Uterus (tissue), 4 donors: ENCODE results near the gene DNAJC27. TPM values are rescaled to one million over a fixed set of nuclear protein-coding genes. Genes with fewer than 3 reads are reported as not detected.

ENCODE experiments used
- DNase-seq, 2 donors: peaks; one replicate each; pipeline ENCODE4 v3.0.0-alpha.2; 2019 to 2020
- H3K27ac ChIP-seq, 2 donors: fragments of 200-600 bp; sonication (generic); 1 replicate in 1 of 2; 2 replicates in 1 of 2; pipeline ENCODE4 v1.5.1; 2016 to 2018
- H3K27me3 ChIP-seq, 2 donors: fragments of 200-600 bp; sonication (generic); one replicate each; pipeline ENCODE4 v1.5.1; 2018 to 2019; ENCODE audit warnings: control low read depth in 1 of 2
- H3K36me3 ChIP-seq, 2 donors: fragments of 200-600 bp; sonication (generic); one replicate each; pipeline ENCODE4 v1.5.1; 2019; ENCODE audit warnings: control low read depth in 1 of 2
- H3K4me1 ChIP-seq, 2 donors: fragments of 200-600 bp; sonication (generic); one replicate each; pipeline ENCODE4 v1.5.1; 2018 to 2019; ENCODE audit warnings: control low read depth in 1 of 2
- H3K4me3 ChIP-seq, 2 donors: fragments of 200-600 bp; sonication (generic); 1 replicate in 1 of 2; 2 replicates in 1 of 2; pipeline ENCODE4 v1.5.1; 2018 to 2019; ENCODE audit warnings: mild to moderate bottlenecking in 1 of 2
- H3K9me3 ChIP-seq, 2 donors: fragments of 200-600 bp; sonication (generic); one replicate each; pipeline ENCODE4 v1.5.1; 2019; ENCODE audit warnings: control low read depth in 1 of 2
- CTCF ChIP-seq, 4 experiments: fragments of 200-600 bp in 2 of 4; fragments of 450-650 bp in 2 of 4; sonication (generic) in 2 of 4; IDR thresholded peaks; one replicate each; pipeline ENCODE4 v1.5.1; 2016 to 2019; ENCODE audit warnings: antibody characterized with exemption in 4 of 4, mild to moderate bottlenecking in 2 of 4, moderate library complexity in 1 of 4
- POLR2A ChIP-seq, 2 donors: fragments of 450-650 bp; IDR thresholded peaks; one replicate each; pipeline ENCODE4 v1.6.1; 2016; ENCODE audit warnings: antibody characterized with exemption in 2 of 2, mild to moderate bottlenecking in 1 of 2, moderate library complexity in 1 of 2
- intact Hi-C: fragments of 100-400 bp; cut with DNase I; formaldehyde crosslinking; loops from one replicate; pipeline ENCODE4 v1.15.1; 2023; ENCODE audit warnings: low total_unique reads
- total RNA-seq, 4 donors: library from RNA; depleted of rRNA in 3 of 4; stranded (reverse); fragments of >200 nt in 3 of 4; gene quantifications; one replicate each; pipeline versions ENCODE4 v1.1.0 to v1.2.4, GENCODE V29; 2014 to 2023
- donor health status: DM: yes; HTN: yes; CAD: no.

DNAJC27 gene
- total RNA-seq, 4 donors from 2014 or later: 3.1 to 15.3 (median 7.8) TPM

- H3K4me1 ChIP-seq: no peaks in the 10 kb centered on the region
- intact Hi-C loops: no loop called here
- H3K27me3 ChIP-seq: no peaks in the 10 kb centered on the region
- no peak overlapping the region for H3K4me3 ChIP-seq
- no peak for DNase-seq
- H3K36me3 ChIP-seq: no peaks in the 10 kb centered on the region
- H3K27ac ChIP-seq: no peak overlapping the region
- H3K9me3 ChIP-seq: no peaks in the 10 kb centered on the region
- no peak for TF ChIP-seq POLR2A (IDR thresholded peaks at IDR 0.05)
- TF ChIP-seq CTCF (IDR thresholded peaks at IDR 0.05): no peak
Measured at GRCh38 chr2:24981411-24982136, 9.8 kb upstream of the DNAJC27 start.

DNA sequence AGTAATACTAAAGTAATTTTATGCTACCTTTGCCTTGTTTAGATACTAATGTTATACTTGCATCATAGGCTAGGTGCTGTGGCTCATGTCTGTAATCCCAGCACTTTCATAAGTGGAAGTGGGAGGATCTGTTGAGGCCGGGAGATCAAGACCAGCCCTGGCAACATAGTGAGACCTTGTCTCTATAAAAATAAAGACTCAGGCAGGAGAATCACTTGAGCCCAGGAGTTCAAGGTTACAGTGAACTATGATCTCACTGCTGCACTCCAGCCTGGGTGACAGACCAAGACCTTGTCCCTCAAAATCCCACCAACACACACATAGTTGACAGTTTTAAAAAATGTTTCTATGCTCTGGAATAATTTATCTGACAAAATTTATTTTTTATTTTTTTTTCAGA is 6.9 kb upstream of the DNAJC27 start:
- TF ChIP-seq CTCF (IDR thresholded peaks at IDR 0.05): no peak
- no peak for TF ChIP-seq POLR2A (IDR thresholded peaks at IDR 0.05)
- Histone ChIP-seq H3K9me3 (no peaks in the 10 kb centered on the region), H3K27me3 (no peaks in the 10 kb centered on the region), H3K4me1 (no peaks in the 10 kb centered on the region), H3K4me3 (no peak overlapping the region), H3K36me3 (no peaks in the 10 kb centered on the region), H3K27ac (no peak overlapping the region)
- intact Hi-C loops: loop anchor here (5.0 to 10.0 kb wide), 2 partner anchors 66 to 154 kb away; partner anchors contain the start of gene EFR3B
- no peak for DNase-seq

- Histone ChIP-seq H3K9me3 (no peaks in the 10 kb centered on the region), H3K36me3 (no peaks in the 10 kb centered on the region), H3K27me3 (no peaks in the 10 kb centered on the region), H3K4me1 (no peaks in the 10 kb centered on the region), H3K4me3 (no peak overlapping the region), H3K27ac (no peak overlapping the region)
- DNase-seq: no peak
- intact Hi-C loops: loop anchor here (5.0 to 10.0 kb wide), 2 partner anchors 67 to 155 kb away; partner anchors contain the start of gene EFR3B
- TF ChIP-seq CTCF (IDR thresholded peaks at IDR 0.05) (no peak), POLR2A (IDR thresholded peaks at IDR 0.05) (no peak)
Measured at GRCh38 chr2:24977631-24978030, 5.9 kb upstream of the DNAJC27 start.

- H3K27ac ChIP-seq: peak overlapping the region; percentile 98 to 99
- TF ChIP-seq CTCF (IDR thresholded peaks at IDR 0.05) (no peak), POLR2A (IDR thresholded peaks at IDR 0.05) (no peak)
- intact Hi-C loops: loop anchor here (10.0 kb wide), 1 partner anchor 71 kb away; the partner anchor contains the start of gene EFR3B
- H3K4me3 ChIP-seq: no peak overlapping the region
- H3K9me3 ChIP-seq: no peaks in the 10 kb centered on the region
- H3K4me1 ChIP-seq: no peaks in the 10 kb centered on the region
- no peak for DNase-seq
- H3K27me3 ChIP-seq: no peaks in the 10 kb centered on the region
- H3K36me3 ChIP-seq: no peaks in the 10 kb centered on the region
Measured at GRCh38 chr2:24973812-24974211, 2.1 kb upstream of the DNAJC27 start.

GRCh38 chr2:24972315-24972961 is 683 bp upstream of the DNAJC27 start:
- no peaks in the 10 kb centered on the region for H3K4me1 ChIP-seq
- H3K36me3 ChIP-seq: no peaks in the 10 kb centered on the region
- peak overlapping the region; percentile 57 to 98 for H3K4me3 ChIP-seq
- no peaks in the 10 kb centered on the region for H3K9me3 ChIP-seq
- H3K27ac ChIP-seq: peak overlapping the region; percentile 98 to 99
- intact Hi-C loops: loop anchor here (10.0 kb wide), 1 partner anchor 72 kb away; the partner anchor contains the start of gene EFR3B
- DNase-seq: peak; percentile 33 to 34
- no peaks in the 10 kb centered on the region for H3K27me3 ChIP-seq
- TF ChIP-seq CTCF (IDR thresholded peaks at IDR 0.05) (no peak), POLR2A (IDR thresholded peaks at IDR 0.05) (no peak)
